Stimulated activated memory B cell treated with anti-CD40 and anti-IgM and Interleukin-4, amounts not matched to agents 10 μg/mL and 1 μg/mL and 100 μg/mL, for 72 hours (primary cell): ENCODE results near the gene MAST4.
"Not testable (repeated sequence)": the region's sequence is repeated elsewhere in the genome, so short reads cannot be mapped to it uniquely, and the experiment has no call there.

Source experiments
- ATAC-seq: fragments of 150-1000 bp; cut with Tn5 transposase; 2 replicates; pipeline ENCODE4 v1.10.0; 2021
- H3K27ac Mint-ChIP-seq: one replicate; pipeline ENCODE4 v1.8.0; 2022; ENCODE audit warnings: mild to moderate bottlenecking, mixed read lengths
- H3K27me3 Mint-ChIP-seq: one replicate; pipeline ENCODE4 v1.8.0; 2022; ENCODE audit warnings: mixed read lengths
- H3K36me3 Mint-ChIP-seq: one replicate; pipeline ENCODE4 v1.8.0; 2022; ENCODE audit warnings: mixed read lengths
- H3K4me1 Mint-ChIP-seq: one replicate; pipeline ENCODE4 v1.8.0; 2022; ENCODE audit warnings: mixed read lengths
- H3K4me3 Mint-ChIP-seq: one replicate; pipeline ENCODE4 v1.8.0; 2022; ENCODE audit warnings: mild to moderate bottlenecking, moderate library complexity, mixed read lengths
- H3K9me3 Mint-ChIP-seq: one replicate; pipeline ENCODE4 v1.8.0; 2022; ENCODE audit warnings: mixed read lengths

Gene MAST4

DNA sequence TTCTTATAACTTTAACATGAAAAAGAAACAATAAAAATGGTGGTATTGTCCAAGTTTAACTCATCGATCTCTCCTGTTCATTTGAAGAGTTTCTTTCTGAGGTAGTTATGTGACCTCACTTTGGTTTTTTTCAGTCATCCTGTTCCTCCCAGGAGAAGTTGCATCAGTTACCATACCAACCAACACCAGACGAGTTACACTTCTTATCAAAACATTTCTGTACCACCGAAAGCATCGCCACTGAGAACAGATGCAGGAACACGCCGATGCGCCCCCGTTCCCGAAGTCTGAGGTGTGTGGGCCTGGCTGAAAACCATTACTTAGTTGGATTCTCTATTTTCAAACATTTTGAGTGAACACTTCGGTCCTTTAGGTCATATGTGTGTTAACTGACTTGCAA lies 504.1 kb downstream of the MAST4 start:
- Mint-ChIP-seq H3K27me3 (no peaks in the 10 kb centered on the region), H3K4me1 (no peaks in the 10 kb centered on the region), H3K27ac (no peak overlapping the region)

GRCh38 chr5:67102708-67103107 lies 506.5 kb downstream of the MAST4 start:
- Mint-ChIP-seq H3K9me3 (no peaks in the 10 kb centered on the region), H3K36me3 (peaks cover 46% of the 10 kb centered on the region), H3K4me3 (no peak overlapping the region), H3K4me1 (no peaks in the 10 kb centered on the region), H3K27me3 (no peaks in the 10 kb centered on the region), H3K27ac (no peak overlapping the region)
- ATAC-seq: no peak

More for the DNA sequence above, 504.1 kb downstream of the MAST4 start:
- ATAC-seq: no peak
- Mint-ChIP-seq H3K4me3 (no peak overlapping the region), H3K36me3 (peaks cover 39% of the 10 kb centered on the region), H3K9me3 (no peaks in the 10 kb centered on the region)

DNA sequence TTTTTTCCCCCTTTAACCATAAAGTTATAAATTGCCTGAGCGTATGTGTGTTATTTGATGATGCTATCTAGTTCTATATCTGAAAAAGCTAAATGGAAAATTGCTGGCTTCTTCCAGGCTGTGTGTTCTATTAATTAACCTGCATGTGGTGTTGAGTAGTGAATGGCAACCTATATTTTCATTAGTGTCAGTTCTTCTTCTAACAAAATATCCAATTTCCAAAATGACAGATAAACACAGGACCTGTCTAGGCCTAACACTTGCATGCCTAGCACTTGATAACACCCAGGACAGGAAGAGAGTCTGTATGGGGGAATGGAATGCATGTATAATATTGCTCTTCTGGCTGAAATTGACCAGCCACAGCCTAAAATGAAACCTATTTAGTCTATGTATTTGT lies 508.7 kb downstream of the MAST4 start:
- Mint-ChIP-seq H3K9me3 (no peaks in the 10 kb centered on the region), H3K27ac (no peak overlapping the region), H3K4me3 (no peak overlapping the region), H3K36me3 (peaks cover 45% of the 10 kb centered on the region), H3K27me3 (no peaks in the 10 kb centered on the region), H3K4me1 (no peaks in the 10 kb centered on the region)
- ATAC-seq: no peak

GRCh38 chr5:67105270-67105669 lies 509.1 kb downstream of the MAST4 start:
- H3K36me3 Mint-ChIP-seq: peaks cover 41% of the 10 kb centered on the region
- H3K4me1 Mint-ChIP-seq: no peaks in the 10 kb centered on the region
- ATAC-seq: no peak
- H3K27ac Mint-ChIP-seq: no peak overlapping the region
- no peaks in the 10 kb centered on the region for H3K27me3 Mint-ChIP-seq
- no peak overlapping the region for H3K4me3 Mint-ChIP-seq
- H3K9me3 Mint-ChIP-seq: no peaks in the 10 kb centered on the region

- Mint-ChIP-seq H3K36me3 (peaks cover 37% of the 10 kb centered on the region), H3K4me1 (no peaks in the 10 kb centered on the region), H3K4me3 (no peak overlapping the region), H3K27ac (no peak overlapping the region), H3K9me3 (no peaks in the 10 kb centered on the region), H3K27me3 (no peaks in the 10 kb centered on the region)
- no peak for ATAC-seq
Observed at GRCh38 chr5:67106626-67107342, 510.6 kb downstream of the MAST4 start.

DNA sequence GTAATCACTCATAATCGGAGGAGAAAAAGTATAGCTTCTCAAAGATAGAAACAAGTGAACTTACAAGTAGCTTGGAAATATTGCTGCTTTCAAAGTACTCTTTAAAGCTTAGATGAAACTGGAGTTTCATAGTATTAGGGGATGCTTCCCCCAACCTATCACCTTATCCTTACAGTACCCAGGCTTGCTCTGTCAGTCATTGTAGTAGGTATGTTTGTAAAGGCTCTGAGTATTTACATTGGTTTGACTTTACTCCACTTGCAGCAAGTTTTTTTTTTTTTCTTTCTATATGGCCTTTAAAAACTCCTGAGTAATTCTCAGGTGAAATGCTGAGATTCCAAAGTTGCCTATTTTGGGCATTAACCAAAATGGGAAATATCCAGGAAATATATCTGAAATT lies 515.6 kb downstream of the MAST4 start:
- no peaks in the 10 kb centered on the region for H3K9me3 Mint-ChIP-seq
- H3K27me3 Mint-ChIP-seq: no peaks in the 10 kb centered on the region
- no peak overlapping the region for H3K27ac Mint-ChIP-seq
- H3K4me1 Mint-ChIP-seq: no peaks in the 10 kb centered on the region
- peaks cover 12% of the 10 kb centered on the region for H3K36me3 Mint-ChIP-seq
- no peak overlapping the region for H3K4me3 Mint-ChIP-seq
- no peak for ATAC-seq

GRCh38 chr5:67115246-67115645 lies 519.1 kb downstream of the MAST4 start:
- no peaks in the 10 kb centered on the region for H3K9me3 Mint-ChIP-seq
- peaks cover 29% of the 10 kb centered on the region for H3K36me3 Mint-ChIP-seq
- ATAC-seq: no peak
- no peak overlapping the region for H3K4me3 Mint-ChIP-seq
- no peaks in the 10 kb centered on the region for H3K27me3 Mint-ChIP-seq
- H3K27ac Mint-ChIP-seq: no peak overlapping the region
- no peaks in the 10 kb centered on the region for H3K4me1 Mint-ChIP-seq

DNA sequence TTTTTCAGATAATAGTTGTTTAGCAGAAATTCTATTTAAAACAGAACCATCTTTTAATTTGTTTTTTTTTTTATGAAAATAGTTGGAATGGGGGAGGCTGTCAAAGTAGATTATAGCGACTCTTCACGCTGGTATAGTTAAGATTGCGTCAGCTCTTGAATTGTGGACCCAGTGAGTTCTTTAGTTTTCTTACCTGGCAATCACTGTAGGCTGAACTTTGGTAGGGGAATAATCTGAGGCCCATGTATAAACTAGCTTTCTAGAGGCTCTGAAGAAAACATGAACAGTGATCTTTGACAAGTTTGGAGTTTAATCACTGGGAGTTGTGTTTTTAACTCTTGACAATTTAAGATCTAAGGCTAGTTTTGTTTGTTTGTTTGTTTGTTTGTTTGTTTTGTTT lies 519.6 kb downstream of the MAST4 start:
- no peak overlapping the region for H3K27ac Mint-ChIP-seq
- no peaks in the 10 kb centered on the region for H3K4me1 Mint-ChIP-seq
- H3K27me3 Mint-ChIP-seq: no peaks in the 10 kb centered on the region
- H3K36me3 Mint-ChIP-seq: peaks cover 29% of the 10 kb centered on the region
- no peaks in the 10 kb centered on the region for H3K9me3 Mint-ChIP-seq
- H3K4me3 Mint-ChIP-seq: no peak overlapping the region
- ATAC-seq: no peak

DNA sequence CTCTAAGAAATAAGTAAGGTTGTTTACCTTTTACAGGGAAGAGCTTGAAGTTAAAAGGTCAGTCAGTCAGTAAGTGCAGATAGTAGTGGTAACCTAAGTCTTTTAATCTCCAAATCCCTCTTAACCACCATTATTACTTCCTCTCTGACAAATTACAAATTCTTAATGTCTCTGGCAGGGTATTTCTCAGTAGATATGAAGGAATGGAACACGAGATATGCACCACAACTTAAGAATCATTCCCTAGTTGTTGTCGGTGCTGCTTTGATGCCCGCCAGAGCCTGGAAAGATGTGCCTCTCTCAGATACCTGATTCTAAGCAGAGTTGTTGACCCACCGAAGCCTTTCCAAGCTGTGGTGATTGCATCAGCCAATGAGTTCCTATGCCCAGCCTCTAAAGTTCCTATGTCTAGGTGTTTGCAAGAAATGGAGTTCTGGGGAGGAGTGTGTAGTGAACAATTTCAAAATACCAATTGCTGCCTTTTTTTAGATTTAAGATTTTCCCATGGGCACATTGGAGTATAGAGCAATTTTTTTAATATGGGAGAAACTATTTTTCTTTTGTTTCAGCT lies 521.9 kb downstream of the MAST4 start:
- Mint-ChIP-seq H3K9me3 (no peaks in the 10 kb centered on the region), H3K36me3 (peaks cover 30% of the 10 kb centered on the region), H3K27ac (no peak overlapping the region), H3K4me1 (no peaks in the 10 kb centered on the region), H3K4me3 (no peak overlapping the region), H3K27me3 (no peaks in the 10 kb centered on the region)
- ATAC-seq: no peak

- Mint-ChIP-seq H3K4me3 (no peak overlapping the region), H3K9me3 (no peaks in the 10 kb centered on the region), H3K27ac (no peak overlapping the region), H3K36me3 (peaks cover 38% of the 10 kb centered on the region), H3K4me1 (no peaks in the 10 kb centered on the region), H3K27me3 (no peaks in the 10 kb centered on the region)
- no peak for ATAC-seq
Observed at GRCh38 chr5:67119010-67119409, 522.8 kb downstream of the MAST4 start.

GRCh38 chr5:67120032-67120431 lies 523.8 kb downstream of the MAST4 start:
- Mint-ChIP-seq H3K9me3 (no peaks in the 10 kb centered on the region), H3K27ac (no peak overlapping the region), H3K4me3 (no peak overlapping the region), H3K27me3 (no peaks in the 10 kb centered on the region), H3K36me3 (peaks cover 37% of the 10 kb centered on the region), H3K4me1 (no peaks in the 10 kb centered on the region)
- ATAC-seq: no peak

DNA sequence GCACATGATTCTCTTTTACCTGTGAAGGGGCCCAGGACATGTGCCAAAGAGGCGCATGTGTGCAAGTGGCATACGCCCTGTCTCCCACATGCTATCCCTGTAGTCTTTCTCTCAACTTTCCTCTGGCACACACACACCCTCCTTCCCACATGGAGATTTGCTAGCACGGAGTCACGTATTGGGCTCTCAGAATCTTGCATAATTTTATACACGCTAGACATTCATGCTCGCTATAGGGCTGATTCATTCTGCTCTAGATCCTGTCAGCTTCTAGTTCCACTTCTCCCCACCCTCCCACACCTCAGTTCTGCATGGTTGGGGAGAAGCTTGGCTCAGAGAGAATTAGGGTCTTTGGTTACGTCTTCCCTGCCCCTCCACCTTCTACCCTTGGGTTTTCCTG lies 527.6 kb downstream of the MAST4 start:
- H3K4me3 Mint-ChIP-seq: no peak overlapping the region
- ATAC-seq: peak; percentile 16
- H3K9me3 Mint-ChIP-seq: peaks cover 5% of the 10 kb centered on the region
- H3K27me3 Mint-ChIP-seq: no peaks in the 10 kb centered on the region
- peaks cover 50% of the 10 kb centered on the region for H3K36me3 Mint-ChIP-seq
- H3K4me1 Mint-ChIP-seq: peaks cover 11% of the 10 kb centered on the region
- no peak overlapping the region for H3K27ac Mint-ChIP-seq

- peaks cover 11% of the 10 kb centered on the region for H3K4me1 Mint-ChIP-seq
- H3K4me3 Mint-ChIP-seq: no peak overlapping the region
- no peak for ATAC-seq
- H3K9me3 Mint-ChIP-seq: peaks cover 5% of the 10 kb centered on the region
- H3K36me3 Mint-ChIP-seq: peaks cover 42% of the 10 kb centered on the region
- H3K27ac Mint-ChIP-seq: no peak overlapping the region
- no peaks in the 10 kb centered on the region for H3K27me3 Mint-ChIP-seq
Observed at GRCh38 chr5:67124556-67124955, 528.4 kb downstream of the MAST4 start.

GRCh38 chr5:67127347-67127895 lies 531.2 kb downstream of the MAST4 start:
- H3K4me1 Mint-ChIP-seq: peaks cover 11% of the 10 kb centered on the region
- H3K36me3 Mint-ChIP-seq: peaks cover 35% of the 10 kb centered on the region
- not testable (repeated sequence) for H3K9me3 Mint-ChIP-seq, H3K27me3 Mint-ChIP-seq, H3K4me3 Mint-ChIP-seq, ATAC-seq, H3K27ac Mint-ChIP-seq

GRCh38 chr5:67129768-67130167 lies 533.6 kb downstream of the MAST4 start:
- Mint-ChIP-seq H3K27ac (no peak overlapping the region), H3K27me3 (no peaks in the 10 kb centered on the region), H3K36me3 (peaks cover 32% of the 10 kb centered on the region), H3K4me3 (no peak overlapping the region), H3K9me3 (peaks cover 5% of the 10 kb centered on the region), H3K4me1 (peaks cover 11% of the 10 kb centered on the region)
- ATAC-seq: no peak

- Mint-ChIP-seq H3K27me3 (no peaks in the 10 kb centered on the region), H3K9me3 (peaks cover under 1% of the 10 kb centered on the region), H3K36me3 (peaks cover 12% of the 10 kb centered on the region), H3K4me1 (no peaks in the 10 kb centered on the region), H3K27ac (no peak overlapping the region), H3K4me3 (no peak overlapping the region)
- no peak for ATAC-seq
Observed at GRCh38 chr5:67133217-67133616, 537.0 kb downstream of the MAST4 start.
